Measurements from ENCODE around the gene TECTB. TPM values are rescaled to one million over a fixed set of nuclear protein-coding genes. Genes with fewer than 3 reads are reported as not detected.

The TECTB gene
- total RNA-seq, 3 donors from 2014 or later = not detected

GRCh38 chr10:112340601-112341000, 57.4 kb downstream of the TECTB start:
- Histone ChIP-seq H3K4me1 (ENCODE audit: low read depth) (peaks cover 7% of the 10 kb centered on the region), H3K9me3 (no peaks in the 10 kb centered on the region), H3K36me3 (ENCODE audit: low read depth) (no peaks in the 10 kb centered on the region), H3K4me3 (no peak overlapping the region)
- TF ChIP-seq CTCF (IDR thresholded peaks at IDR 0.05) = no peak
- ATAC-seq (no peak), DNase-seq (peak in 1 of 3 donors; percentile 2)
- intact Hi-C loops (cut with DNase I, micrococcal nuclease) = no loop called here

GRCh38 chr10:112343056-112343806, 60.0 kb downstream of the TECTB start:
- ATAC-seq = no peak
- H3K9me3 ChIP-seq = no peaks in the 10 kb centered on the region
- H3K4me1 ChIP-seq (ENCODE audit: low read depth) = peaks cover 5% of the 10 kb centered on the region
- intact Hi-C loops (cut with DNase I, micrococcal nuclease) = no loop called here
- no peaks in the 10 kb centered on the region for H3K36me3 ChIP-seq (ENCODE audit: low read depth)
- no peak overlapping the region for H3K4me3 ChIP-seq
- no peak for TF ChIP-seq CTCF (IDR thresholded peaks at IDR 0.05)
- peak in 1 of 3 donors; percentile 4 for DNase-seq

- Histone ChIP-seq H3K4me3 (no peak overlapping the region), H3K4me1 (ENCODE audit: low read depth) (peaks cover 6% of the 10 kb centered on the region), H3K36me3 (ENCODE audit: low read depth) (no peaks in the 10 kb centered on the region), H3K9me3 (no peaks in the 10 kb centered on the region)
- ATAC-seq (peak; percentile 52), DNase-seq (peak in 1 of 3 donors; percentile 24)
- no peak for TF ChIP-seq CTCF (IDR thresholded peaks at IDR 0.05)
- intact Hi-C loops (cut with DNase I, micrococcal nuclease) = no loop called here
Observed at GRCh38 chr10:112344261-112344660, 61.1 kb downstream of the TECTB start.

GRCh38 chr10:112345202-112345601, 62.0 kb downstream of the TECTB start:
- DNase-seq (no peak), ATAC-seq (no peak)
- Histone ChIP-seq H3K9me3 (no peaks in the 10 kb centered on the region), H3K4me3 (no peak overlapping the region), H3K4me1 (ENCODE audit: low read depth) (peaks cover 6% of the 10 kb centered on the region), H3K36me3 (ENCODE audit: low read depth) (no peaks in the 10 kb centered on the region)
- intact Hi-C loops (cut with DNase I, micrococcal nuclease) = no loop called here
- TF ChIP-seq CTCF (IDR thresholded peaks at IDR 0.05) = no peak

- H3K4me3 ChIP-seq = no peak overlapping the region
- ATAC-seq = no peak
- no peaks in the 10 kb centered on the region for H3K36me3 ChIP-seq (ENCODE audit: low read depth)
- no peak for TF ChIP-seq CTCF (IDR thresholded peaks at IDR 0.05)
- DNase-seq = peak in 1 of 3 donors; percentile 1
- H3K9me3 ChIP-seq = no peaks in the 10 kb centered on the region
- H3K4me1 ChIP-seq (ENCODE audit: low read depth) = peaks cover 6% of the 10 kb centered on the region
- intact Hi-C loops (cut with DNase I, micrococcal nuclease) = no loop called here
Observed at GRCh38 chr10:112345743-112346142, 62.5 kb downstream of the TECTB start.

All from mucosa of descending colon (tissue), 3 donors.